Measurements from ENCODE around the gene ZC3H7A. TPM values are rescaled to one million over a fixed set of nuclear protein-coding genes. Genes with fewer than 3 reads are reported as not detected.
"Not testable (repeated sequence)": the region's sequence is repeated elsewhere in the genome, so short reads cannot be mapped to it uniquely, and the experiment has no call there.

Gene ZC3H7A
- polyA plus RNA-seq, 1 donor, result 50.4 TPM

- Histone ChIP-seq H3K27ac (ENCODE audit: low read length) (no peak overlapping the region), H3K9me3 (ENCODE audit: control insufficient read depth, low read depth, low read length) (no peaks in the 10 kb centered on the region), H3K4me1 (ENCODE audit: control insufficient read depth, insufficient read depth, low read length) (peaks cover 5% of the 10 kb centered on the region), H3K4me3 (ENCODE audit: low read length) (no peak overlapping the region), H3K36me3 (ENCODE audit: control insufficient read depth, insufficient read depth, low read length) (no peaks in the 10 kb centered on the region), H3K27me3 (ENCODE audit: control insufficient read depth, insufficient read depth, low read length) (no peaks in the 10 kb centered on the region)
- no peak for DNase-seq
- WGBS (ENCODE audit: insufficient coverage, low lambda C conversion rate), result no CpG with 5 or more reads among the region's 5 CpGs
Observed at GRCh38 chr16:11828696-11829095, 31.6 kb upstream of the ZC3H7A start.

- not testable (repeated sequence) for DNase-seq; H3K4me1 ChIP-seq (ENCODE audit: control insufficient read depth, insufficient read depth, low read length); H3K9me3 ChIP-seq (ENCODE audit: control insufficient read depth, low read depth, low read length); H3K36me3 ChIP-seq (ENCODE audit: control insufficient read depth, insufficient read depth, low read length); H3K27ac ChIP-seq (ENCODE audit: low read length); H3K27me3 ChIP-seq (ENCODE audit: control insufficient read depth, insufficient read depth, low read length); H3K4me3 ChIP-seq (ENCODE audit: low read length)
- no CpG with 5 or more reads among the region's 13 CpGs for WGBS (ENCODE audit: insufficient coverage, low lambda C conversion rate)
Observed at GRCh38 chr16:11825520-11826165, 28.6 kb upstream of the ZC3H7A start.

- Histone ChIP-seq H3K27ac (ENCODE audit: low read length) (peak overlapping the region; percentile 20), H3K27me3 (ENCODE audit: control insufficient read depth, insufficient read depth, low read length) (no peaks in the 10 kb centered on the region), H3K4me3 (ENCODE audit: low read length) (no peak overlapping the region), H3K9me3 (ENCODE audit: control insufficient read depth, low read depth, low read length) (no peaks in the 10 kb centered on the region), H3K4me1 (ENCODE audit: control insufficient read depth, insufficient read depth, low read length) (peaks cover 5% of the 10 kb centered on the region), H3K36me3 (ENCODE audit: control insufficient read depth, insufficient read depth, low read length) (no peaks in the 10 kb centered on the region)
- peak; percentile 84 to 92 for DNase-seq
- no CpG with 5 or more reads among the region's 5 CpGs for WGBS (ENCODE audit: insufficient coverage, low lambda C conversion rate)
Observed at GRCh38 chr16:11824362-11824761, 27.3 kb upstream of the ZC3H7A start.

- not testable (repeated sequence) for H3K27me3 ChIP-seq (ENCODE audit: control insufficient read depth, insufficient read depth, low read length); DNase-seq; H3K9me3 ChIP-seq (ENCODE audit: control insufficient read depth, low read depth, low read length); H3K36me3 ChIP-seq (ENCODE audit: control insufficient read depth, insufficient read depth, low read length); H3K4me1 ChIP-seq (ENCODE audit: control insufficient read depth, insufficient read depth, low read length); H3K4me3 ChIP-seq (ENCODE audit: low read length); H3K27ac ChIP-seq (ENCODE audit: low read length)
- WGBS (ENCODE audit: insufficient coverage, low lambda C conversion rate), result no CpG with 5 or more reads among the region's 5 CpGs
Observed at GRCh38 chr16:11823645-11824044, 26.6 kb upstream of the ZC3H7A start.

GRCh38 chr16:11819798-11820197, 22.7 kb upstream of the ZC3H7A start:
- DNase-seq, result peak in 1 of 2 donors; percentile 41
- Histone ChIP-seq H3K9me3 (ENCODE audit: control insufficient read depth, low read depth, low read length) (no peaks in the 10 kb centered on the region), H3K4me1 (ENCODE audit: control insufficient read depth, insufficient read depth, low read length) (peaks cover 3% of the 10 kb centered on the region), H3K27me3 (ENCODE audit: control insufficient read depth, insufficient read depth, low read length) (no peaks in the 10 kb centered on the region), H3K36me3 (ENCODE audit: control insufficient read depth, insufficient read depth, low read length) (no peaks in the 10 kb centered on the region), H3K27ac (ENCODE audit: low read length) (no peak overlapping the region), H3K4me3 (ENCODE audit: low read length) (no peak overlapping the region)
- 60% methylated on average over 1 of the region's 10 CpGs for WGBS (ENCODE audit: insufficient coverage, low lambda C conversion rate)

GRCh38 chr16:11818970-11819369, 21.9 kb upstream of the ZC3H7A start:
- WGBS (ENCODE audit: insufficient coverage, low lambda C conversion rate), result no CpG with 5 or more reads among the region's 13 CpGs
- DNase-seq, result not testable (repeated sequence)

GRCh38 chr16:11816123-11816522, 19.1 kb upstream of the ZC3H7A start:
- no peak overlapping the region for H3K27ac ChIP-seq (ENCODE audit: low read length)
- H3K4me1 ChIP-seq (ENCODE audit: control insufficient read depth, insufficient read depth, low read length), result no peaks in the 10 kb centered on the region
- no peaks in the 10 kb centered on the region for H3K27me3 ChIP-seq (ENCODE audit: control insufficient read depth, insufficient read depth, low read length)
- WGBS (ENCODE audit: insufficient coverage, low lambda C conversion rate), result no CpG with 5 or more reads among the region's 5 CpGs
- no peak overlapping the region for H3K4me3 ChIP-seq (ENCODE audit: low read length)
- no peaks in the 10 kb centered on the region for H3K9me3 ChIP-seq (ENCODE audit: control insufficient read depth, low read depth, low read length)
- no peak for DNase-seq
- no peaks in the 10 kb centered on the region for H3K36me3 ChIP-seq (ENCODE audit: control insufficient read depth, insufficient read depth, low read length)

More at GRCh38 chr16:11818970-11819369, 21.9 kb upstream of the ZC3H7A start:
- H3K4me1 ChIP-seq (ENCODE audit: control insufficient read depth, insufficient read depth, low read length); H3K27ac ChIP-seq (ENCODE audit: low read length); H3K36me3 ChIP-seq (ENCODE audit: control insufficient read depth, insufficient read depth, low read length); H3K9me3 ChIP-seq (ENCODE audit: control insufficient read depth, low read depth, low read length); H3K27me3 ChIP-seq (ENCODE audit: control insufficient read depth, insufficient read depth, low read length); H3K4me3 ChIP-seq (ENCODE audit: low read length): not testable (repeated sequence)

GRCh38 chr16:11814800-11815199, 17.7 kb upstream of the ZC3H7A start:
- DNase-seq; H3K36me3 ChIP-seq (ENCODE audit: control insufficient read depth, insufficient read depth, low read length); H3K27me3 ChIP-seq (ENCODE audit: control insufficient read depth, insufficient read depth, low read length); H3K4me1 ChIP-seq (ENCODE audit: control insufficient read depth, insufficient read depth, low read length); H3K9me3 ChIP-seq (ENCODE audit: control insufficient read depth, low read depth, low read length); H3K4me3 ChIP-seq (ENCODE audit: low read length); H3K27ac ChIP-seq (ENCODE audit: low read length): not testable (repeated sequence)
- WGBS (ENCODE audit: insufficient coverage, low lambda C conversion rate), result no CpG with 5 or more reads among the region's 4 CpGs

- H3K4me1 ChIP-seq (ENCODE audit: control insufficient read depth, insufficient read depth, low read length), result no peaks in the 10 kb centered on the region
- WGBS (ENCODE audit: insufficient coverage, low lambda C conversion rate), result 85% methylated on average over 2 of the region's 8 CpGs
- no peak for DNase-seq
Observed at GRCh38 chr16:11806721-11807120, 9.7 kb upstream of the ZC3H7A start.

GRCh38 chr16:11805556-11805955, 8.5 kb upstream of the ZC3H7A start:
- H3K36me3 ChIP-seq (ENCODE audit: control insufficient read depth, insufficient read depth, low read length), result no peaks in the 10 kb centered on the region
- H3K4me3 ChIP-seq (ENCODE audit: low read length), result no peak overlapping the region
- H3K4me1 ChIP-seq (ENCODE audit: control insufficient read depth, insufficient read depth, low read length), result no peaks in the 10 kb centered on the region
- WGBS (ENCODE audit: insufficient coverage, low lambda C conversion rate), result no CpG with 5 or more reads among the region's 3 CpGs
- H3K27me3 ChIP-seq (ENCODE audit: control insufficient read depth, insufficient read depth, low read length), result no peaks in the 10 kb centered on the region
- no peaks in the 10 kb centered on the region for H3K9me3 ChIP-seq (ENCODE audit: control insufficient read depth, low read depth, low read length)
- H3K27ac ChIP-seq (ENCODE audit: low read length), result no peak overlapping the region
- no peak for DNase-seq

More at GRCh38 chr16:11806721-11807120, 9.7 kb upstream of the ZC3H7A start:
- Histone ChIP-seq H3K27ac (ENCODE audit: low read length) (no peak overlapping the region), H3K4me3 (ENCODE audit: low read length) (no peak overlapping the region), H3K36me3 (ENCODE audit: control insufficient read depth, insufficient read depth, low read length) (no peaks in the 10 kb centered on the region), H3K27me3 (ENCODE audit: control insufficient read depth, insufficient read depth, low read length) (no peaks in the 10 kb centered on the region), H3K9me3 (ENCODE audit: control insufficient read depth, low read depth, low read length) (no peaks in the 10 kb centered on the region)

GRCh38 chr16:11801481-11802021, 4.5 kb upstream of the ZC3H7A start:
- H3K36me3 ChIP-seq (ENCODE audit: control insufficient read depth, insufficient read depth, low read length), result no peaks in the 10 kb centered on the region
- H3K27me3 ChIP-seq (ENCODE audit: control insufficient read depth, insufficient read depth, low read length), result no peaks in the 10 kb centered on the region
- WGBS (ENCODE audit: insufficient coverage, low lambda C conversion rate), result no CpG with 5 or more reads among the region's 3 CpGs
- H3K4me3 ChIP-seq (ENCODE audit: low read length), result no peak overlapping the region
- no peak for DNase-seq
- peaks cover 12% of the 10 kb centered on the region for H3K4me1 ChIP-seq (ENCODE audit: control insufficient read depth, insufficient read depth, low read length)
- H3K9me3 ChIP-seq (ENCODE audit: control insufficient read depth, low read depth, low read length), result no peaks in the 10 kb centered on the region
- H3K27ac ChIP-seq (ENCODE audit: low read length), result no peak overlapping the region
